HUES64 (cell line): ENCODE results near the gene CIC.

Experiments
- H3K27ac ChIP-seq: 2 replicates; pipeline ENCODE4 v1.7.0; 2013; ENCODE audit warnings: low read depth, low read length, inconsistent platforms
- H3K27me3 ChIP-seq: 2 replicates; pipeline ENCODE4 v1.6.1; 2013; ENCODE audit warnings: mild to moderate bottlenecking, low read length; ENCODE audit not compliant: insufficient read depth
- H3K36me3 ChIP-seq: 2 replicates; pipeline ENCODE4 v1.6.1; 2013; ENCODE audit warnings: mild to moderate bottlenecking, low read length; ENCODE audit not compliant: insufficient read depth
- H3K4me1 ChIP-seq: 2 replicates; pipeline ENCODE4 v1.6.1; 2013; ENCODE audit warnings: mild to moderate bottlenecking, low read length, moderate library complexity; ENCODE audit not compliant: insufficient read depth
- H3K4me3 ChIP-seq: 2 replicates; pipeline ENCODE4 v1.5.1; 2013; ENCODE audit warnings: mild to moderate bottlenecking, low read length, moderate library complexity
- H3K9ac ChIP-seq: 2 replicates; pipeline ENCODE4 v1.6.1; 2013; ENCODE audit warnings: mild to moderate bottlenecking, low read depth, low read length
- H3K9me3 ChIP-seq: 2 replicates; pipeline ENCODE4 v1.6.1; 2013; ENCODE audit warnings: low read depth, low read length; ENCODE audit not compliant: insufficient read depth
- WGBS: fragments of 150-250, 120-280 bp; methylation state at CpG from one replicate; pipeline ENCODE4 v1.1.7; 2013; ENCODE audit warnings: missing lambda C conversion rate; 5-methylcytosine and 5-hydroxymethylcytosine counted together

Gene CIC

DNA sequence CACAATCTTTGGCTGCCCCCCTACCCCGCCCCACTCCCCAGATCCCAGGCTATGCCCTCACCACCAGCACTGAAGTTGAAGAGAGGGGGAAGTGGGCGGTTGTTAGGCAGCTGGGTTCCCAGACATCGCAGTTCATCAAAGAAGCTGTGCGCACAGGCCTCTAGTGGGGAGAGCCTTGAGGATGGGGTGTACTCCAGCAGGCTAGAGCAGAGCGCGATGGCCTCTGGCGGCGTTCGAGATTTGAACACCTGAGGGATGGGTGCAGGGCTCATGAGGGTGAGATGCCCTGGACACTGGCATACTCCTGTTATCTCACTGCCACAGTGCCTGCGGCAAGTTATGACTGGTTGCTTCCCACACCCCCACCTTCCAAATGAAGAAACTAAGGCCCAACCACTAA is 36.6 kb upstream of the CIC start:
- Histone ChIP-seq H3K27me3 (no peaks in the 10 kb centered on the region), H3K36me3 (peaks cover 81% of the 10 kb centered on the region), H3K27ac (no peak overlapping the region), H3K9me3 (no peaks in the 10 kb centered on the region), H3K4me3 (no peak overlapping the region), H3K4me1 (no peaks in the 10 kb centered on the region), H3K9ac (no peak overlapping the region)
- WGBS = 94% methylated on average over 10 of the region's 10 CpGs

DNA sequence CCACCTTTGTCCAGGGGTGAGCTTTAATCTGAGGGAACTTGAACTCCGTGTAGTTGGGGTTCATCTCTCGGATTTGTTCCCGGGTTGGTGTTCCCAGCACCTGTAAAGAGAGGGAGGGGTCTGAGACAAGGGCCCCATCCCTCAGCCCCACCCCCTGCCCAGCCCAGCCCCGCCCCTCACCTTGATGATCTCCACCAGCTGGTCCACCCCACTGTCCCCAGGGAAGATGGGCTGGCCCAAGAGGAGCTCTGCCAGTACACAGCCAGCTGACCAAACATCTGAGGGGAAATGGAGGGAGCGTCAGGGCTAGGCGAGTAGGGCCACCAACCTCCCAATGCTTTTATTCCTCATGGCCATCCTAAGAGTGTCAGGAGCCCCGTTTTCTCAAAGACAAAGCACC is 35.9 kb upstream of the CIC start:
- WGBS = 96% methylated on average over 6 of the region's 7 CpGs
- no peak overlapping the region for H3K27ac ChIP-seq
- no peak overlapping the region for H3K9ac ChIP-seq
- H3K4me3 ChIP-seq = no peak overlapping the region
- no peaks in the 10 kb centered on the region for H3K9me3 ChIP-seq
- H3K4me1 ChIP-seq = no peaks in the 10 kb centered on the region
- H3K27me3 ChIP-seq = no peaks in the 10 kb centered on the region
- H3K36me3 ChIP-seq = peaks cover 77% of the 10 kb centered on the region

DNA sequence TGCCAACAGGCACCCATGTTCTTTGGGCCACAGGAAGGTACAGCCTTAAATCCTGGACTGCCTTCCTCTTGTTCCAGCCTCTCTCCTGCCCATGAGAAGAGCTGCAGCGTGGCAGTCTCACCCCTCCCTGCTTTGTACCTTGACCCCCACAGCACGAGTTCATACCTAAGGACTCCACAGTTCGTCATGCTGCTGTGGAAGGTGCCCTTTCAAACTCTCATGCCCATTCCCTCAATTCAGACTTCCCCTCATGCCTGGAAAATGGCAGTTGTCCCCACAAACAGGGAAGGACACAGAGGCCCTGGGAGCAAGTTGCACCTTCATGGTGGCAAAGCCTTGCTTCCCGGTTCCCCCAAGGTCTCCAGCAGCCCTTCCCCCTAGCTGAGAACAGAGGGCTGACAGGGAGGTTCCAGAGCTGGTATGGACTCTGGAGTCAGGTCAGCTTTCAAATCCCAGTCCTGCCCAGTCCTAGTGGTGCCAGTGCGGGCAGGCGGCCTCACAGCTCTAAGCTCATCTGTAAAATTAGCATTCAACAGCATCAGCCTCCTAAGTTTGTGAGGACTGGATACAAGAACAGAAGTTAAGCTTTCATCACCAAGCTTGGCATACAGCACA is 35.3 kb upstream of the CIC start:
- no peak overlapping the region for H3K4me3 ChIP-seq
- peaks cover 77% of the 10 kb centered on the region for H3K36me3 ChIP-seq
- H3K27ac ChIP-seq = no peak overlapping the region
- H3K27me3 ChIP-seq = no peaks in the 10 kb centered on the region
- no peak overlapping the region for H3K9ac ChIP-seq
- 96% methylated on average over 6 of the region's 6 CpGs for WGBS
- no peaks in the 10 kb centered on the region for H3K9me3 ChIP-seq
- H3K4me1 ChIP-seq = no peaks in the 10 kb centered on the region

DNA sequence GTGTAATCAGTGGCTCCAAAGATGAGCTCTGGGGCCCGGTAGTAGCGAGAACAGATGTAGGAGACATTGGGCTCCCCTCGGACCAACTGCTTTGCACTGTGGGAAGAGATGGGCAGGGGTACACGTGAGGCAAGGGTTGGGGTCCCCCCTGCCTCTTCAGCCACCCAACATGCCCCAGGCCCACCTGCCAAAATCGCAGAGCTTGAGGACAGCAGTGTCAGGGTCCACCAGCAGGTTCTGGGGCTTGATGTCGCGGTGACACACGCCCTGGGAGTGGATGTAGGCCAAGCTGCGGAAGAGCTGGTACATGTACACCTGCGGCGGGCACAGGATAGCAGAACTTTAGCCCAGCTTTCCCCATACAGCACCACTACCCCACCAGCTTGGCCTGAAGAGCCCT is 34.7 kb upstream of the CIC start:
- Histone ChIP-seq H3K9ac (no peak overlapping the region), H3K4me1 (no peaks in the 10 kb centered on the region), H3K36me3 (peaks cover 76% of the 10 kb centered on the region), H3K9me3 (no peaks in the 10 kb centered on the region), H3K27me3 (no peaks in the 10 kb centered on the region), H3K27ac (no peak overlapping the region), H3K4me3 (no peak overlapping the region)
- WGBS = 96% methylated on average over 11 of the region's 11 CpGs

DNA sequence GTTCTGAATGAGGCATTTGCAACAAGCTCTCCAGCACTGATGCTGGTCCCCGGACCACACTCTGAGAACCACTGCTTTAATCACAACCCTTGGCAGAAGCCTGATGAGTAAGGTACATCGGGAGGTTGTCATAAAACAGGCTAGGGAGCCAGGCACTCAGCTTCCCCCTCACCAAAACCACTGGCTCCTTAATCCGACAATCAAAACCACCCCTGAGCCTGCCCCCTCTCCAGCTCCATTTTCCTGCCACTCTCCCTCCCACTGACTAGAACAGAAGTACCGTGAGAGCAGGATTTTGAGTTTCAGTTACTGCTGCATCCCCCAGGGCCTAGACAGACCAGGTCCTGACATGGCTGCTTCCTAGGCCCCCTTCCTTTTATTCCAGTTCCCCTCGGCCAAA is 33.9 kb upstream of the CIC start:
- peaks cover 74% of the 10 kb centered on the region for H3K36me3 ChIP-seq
- H3K4me1 ChIP-seq = no peaks in the 10 kb centered on the region
- H3K9ac ChIP-seq = no peak overlapping the region
- H3K9me3 ChIP-seq = no peaks in the 10 kb centered on the region
- no peak overlapping the region for H3K27ac ChIP-seq
- 94% methylated on average over 5 of the region's 5 CpGs for WGBS
- H3K27me3 ChIP-seq = no peaks in the 10 kb centered on the region
- H3K4me3 ChIP-seq = no peak overlapping the region

DNA sequence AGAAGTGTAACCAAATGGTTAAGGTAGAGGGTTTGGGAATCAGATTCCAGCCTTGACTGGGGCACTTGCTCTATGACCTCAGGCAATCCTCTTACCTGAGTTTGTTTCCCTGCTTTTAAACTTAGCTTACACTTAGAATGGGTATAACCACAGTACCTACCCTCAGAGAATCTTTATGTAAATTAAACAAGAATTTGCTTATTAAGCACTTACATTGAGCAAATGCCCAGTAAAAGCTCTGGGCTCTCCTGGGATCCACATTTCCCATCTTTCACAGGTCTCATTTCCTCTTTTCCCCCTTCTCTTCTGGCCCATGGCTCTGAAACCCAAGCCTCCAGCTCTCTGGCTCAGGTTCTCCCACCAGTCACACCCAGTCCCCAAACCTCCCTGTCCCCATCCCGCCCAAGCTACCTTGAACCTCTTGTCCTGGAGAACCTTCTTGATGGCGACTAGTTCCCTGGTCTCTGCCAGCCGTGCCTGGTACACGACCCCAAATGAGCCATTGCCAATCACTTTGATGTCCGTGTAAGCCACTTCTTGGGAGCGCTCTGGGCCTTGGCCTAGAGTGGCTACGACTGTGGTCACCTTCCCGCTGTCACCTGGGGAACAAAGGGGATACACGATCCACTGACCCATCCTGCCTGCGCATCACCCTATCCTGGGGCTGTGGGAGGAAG is 29.4 kb upstream of the CIC start:
- H3K36me3 ChIP-seq = peaks cover 33% of the 10 kb centered on the region

DNA sequence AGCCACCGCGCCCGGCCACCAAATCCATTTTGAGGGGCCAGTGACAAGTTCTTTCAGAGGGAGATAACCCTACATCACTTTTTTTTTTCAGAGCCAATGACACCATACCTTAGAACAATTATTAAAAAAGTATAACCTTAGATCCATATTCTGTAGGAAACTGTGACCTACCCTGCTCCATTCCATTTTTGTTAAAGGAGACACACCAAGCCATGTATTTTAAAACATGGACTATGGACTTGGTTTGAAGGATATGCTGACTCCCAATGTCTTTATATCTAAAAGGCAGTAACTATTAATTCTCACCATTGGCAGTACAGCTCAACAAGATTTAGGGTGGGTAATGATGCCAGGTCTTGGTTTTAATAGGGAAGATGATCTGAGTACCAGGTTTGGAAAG is 27.8 kb upstream of the CIC start:
- H3K27me3 ChIP-seq = no peaks in the 10 kb centered on the region
- peaks cover 6% of the 10 kb centered on the region; the same call in 1 of the 2 replicates for H3K4me1 ChIP-seq
- no peak overlapping the region for H3K27ac ChIP-seq
- H3K4me3 ChIP-seq = peak overlapping the region; percentile 75
- 97% methylated on average over 3 of the region's 3 CpGs for WGBS
- H3K9me3 ChIP-seq = no peaks in the 10 kb centered on the region
- peaks cover 18% of the 10 kb centered on the region for H3K36me3 ChIP-seq
- no peak overlapping the region for H3K9ac ChIP-seq

More for the DNA sequence above, 29.4 kb upstream of the CIC start:
- 96% methylated on average over 10 of the region's 10 CpGs for whole genome bisulfite sequencing
- Histone ChIP-seq H3K4me1 (peaks cover 5% of the 10 kb centered on the region; the same call in 1 of the 2 replicates), H3K27me3 (no peaks in the 10 kb centered on the region), H3K4me3 (no peak overlapping the region), H3K9me3 (no peaks in the 10 kb centered on the region), H3K9ac (no peak overlapping the region), H3K27ac (no peak overlapping the region)

DNA sequence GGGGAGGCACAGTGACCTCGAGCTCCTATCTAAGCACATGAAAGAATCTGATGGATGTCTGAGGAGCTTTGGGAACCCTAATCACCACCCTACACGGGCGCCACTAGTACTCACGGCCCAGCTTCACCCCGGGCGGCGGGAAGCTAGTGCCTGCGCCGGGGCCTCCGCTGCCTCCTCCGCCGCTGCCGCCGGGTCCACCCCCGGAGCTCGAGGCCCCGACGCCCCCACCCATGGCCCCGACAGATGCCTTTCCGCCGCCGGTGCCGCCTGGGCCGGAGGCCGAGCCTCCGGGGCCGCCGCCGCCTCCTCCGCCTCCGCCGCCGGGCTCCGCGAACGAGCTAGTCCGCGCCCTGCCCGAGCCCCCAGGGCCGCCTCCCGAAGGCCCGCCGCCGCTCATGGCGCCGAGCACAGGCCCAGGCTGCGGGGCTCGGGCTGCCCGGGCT is 27.0 kb upstream of the CIC start:
- Histone ChIP-seq H3K4me3 (peak overlapping the region; percentile 75), H3K36me3 (peaks cover 10% of the 10 kb centered on the region; the same call in 1 of the 2 replicates), H3K4me1 (peaks cover 9% of the 10 kb centered on the region; the same call in 1 of the 2 replicates), H3K9me3 (no peaks in the 10 kb centered on the region), H3K27me3 (no peaks in the 10 kb centered on the region), H3K27ac (0 out of 2 replicates have a peak overlapping the region, but pooled peaks have one; percentile 1), H3K9ac (peak overlapping the region; percentile 70)
- under 1% methylated on average over 49 of the region's 49 CpGs for WGBS

DNA sequence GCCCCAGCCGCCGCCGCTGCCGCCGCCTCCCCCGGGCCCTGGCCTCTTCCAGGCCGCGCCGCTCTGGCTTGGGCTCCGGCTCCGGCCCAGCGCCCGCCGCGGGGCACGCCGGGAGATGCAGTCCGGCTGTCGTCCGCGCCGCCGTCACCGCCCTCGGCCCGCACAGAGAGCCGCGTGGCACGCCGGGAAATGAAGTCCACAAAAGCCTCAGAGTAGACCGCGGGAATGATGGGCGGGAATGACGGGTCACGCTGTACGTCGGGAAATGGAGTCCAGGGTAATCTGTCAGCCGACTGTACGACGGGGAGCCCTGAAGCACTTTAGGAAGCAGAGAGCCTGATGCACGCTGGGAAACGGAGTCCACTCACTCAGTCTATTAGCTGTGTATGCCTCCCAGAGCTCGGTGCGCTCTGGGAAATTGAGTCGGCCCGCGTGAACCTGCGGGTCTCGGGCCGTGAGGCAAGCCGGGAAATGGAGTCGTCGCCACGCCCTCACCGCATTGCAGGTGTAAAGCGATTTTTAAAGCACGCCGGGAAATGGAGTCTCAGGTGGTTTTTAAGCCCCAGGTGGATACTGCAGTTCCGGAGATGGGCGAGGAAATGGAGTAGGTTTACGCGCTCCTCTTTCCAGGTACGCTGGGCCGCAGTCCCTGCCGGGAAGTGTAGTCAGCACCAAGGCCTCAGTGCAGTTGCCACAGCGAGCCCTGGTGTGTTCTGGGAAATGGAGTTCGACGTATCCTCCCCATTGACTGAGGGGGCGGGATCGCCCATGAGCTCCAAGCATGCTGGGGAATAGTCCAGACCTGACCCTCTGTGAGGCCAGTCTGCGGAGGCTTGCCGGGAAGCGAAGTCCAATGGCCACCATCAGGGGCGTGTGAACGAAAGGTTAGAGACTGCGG is 26.3 kb upstream of the CIC start, which contains the start of gene GSK3A:
Gene GSK3A (minus strand): TSS at position 91 of the 898 bp plus-strand sequence. CDS start 137 bp downstream, outside the sequence.
- peaks cover 9% of the 10 kb centered on the region; the same call in 1 of the 2 replicates for H3K4me1 ChIP-seq
- H3K36me3 ChIP-seq = peaks cover 10% of the 10 kb centered on the region; the same call in 1 of the 2 replicates
- peak within 1 kb of the TSS; percentile 70 for H3K9ac ChIP-seq
- WGBS = under 1% methylated on average over 76 of the region's 76 CpGs
- no peaks in the 10 kb centered on the region for H3K9me3 ChIP-seq
- no peaks in the 10 kb centered on the region for H3K27me3 ChIP-seq
- peak within 1 kb of the TSS; percentile 75 for H3K4me3 ChIP-seq
- H3K27ac ChIP-seq = peak within 1 kb of the TSS; percentile 52

DNA sequence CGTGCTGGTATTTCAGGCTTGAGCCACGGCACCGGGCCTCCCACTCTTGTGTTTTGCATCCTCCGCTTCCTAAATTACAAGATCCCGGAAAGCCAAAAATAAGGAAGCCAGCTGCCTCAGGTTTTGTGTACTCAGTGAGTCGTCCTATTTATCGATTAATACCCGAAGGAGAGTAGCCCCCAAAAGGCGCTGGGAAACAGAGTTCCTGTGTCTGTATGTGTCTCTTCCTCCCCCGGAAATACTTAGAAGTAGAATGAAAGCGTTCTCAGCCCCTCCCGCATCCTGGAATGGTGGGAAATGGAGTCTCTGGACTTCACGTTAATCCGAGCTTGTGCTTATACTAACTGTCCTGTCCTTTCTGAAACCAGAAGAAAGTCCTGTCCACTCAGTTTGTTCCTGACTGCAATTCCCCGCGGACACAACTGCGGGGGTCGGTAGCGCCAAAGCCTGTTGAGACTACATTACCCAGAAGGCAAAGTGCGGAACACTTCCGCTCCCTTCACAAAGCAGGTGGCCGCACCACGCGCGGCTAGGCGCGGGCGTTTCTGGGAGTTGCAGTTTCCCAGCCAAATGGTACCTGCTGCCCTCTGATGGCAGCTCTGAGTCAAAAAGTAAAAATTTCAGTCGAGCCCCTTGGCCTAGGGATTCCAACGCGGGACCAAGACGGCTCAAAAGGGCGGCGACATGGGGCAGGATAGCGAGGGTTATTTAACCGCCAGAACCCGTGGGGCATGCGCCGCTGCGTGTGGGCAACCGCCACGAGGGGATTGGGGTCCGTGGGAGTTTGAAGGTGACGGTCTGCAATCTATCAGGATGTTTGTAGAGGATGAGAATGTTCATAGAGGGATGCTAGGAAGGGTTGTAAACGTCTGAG is 24.5 kb upstream of the CIC start:
- 13% methylated on average over 45 of the region's 45 CpGs for WGBS
- Histone ChIP-seq H3K4me3 (peak overlapping the region; percentile 75), H3K9ac (peak overlapping the region; percentile 11; the same call in 1 of the 2 replicates), H3K27ac (peak overlapping the region; percentile 34), H3K9me3 (no peaks in the 10 kb centered on the region), H3K4me1 (peaks cover 9% of the 10 kb centered on the region; the same call in 1 of the 2 replicates), H3K36me3 (peaks cover 8% of the 10 kb centered on the region), H3K27me3 (no peaks in the 10 kb centered on the region)
